ENCODE data around the gene SOX5.

The SOX5 gene

GRCh38 chr12:23666866-23667265 lies 282.6 kb downstream of the SOX5 start:
- Histone ChIP-seq H2AFZ (ENCODE audit: insufficient read depth, low read length, poor library complexity) (no peak overlapping the region), H3K4me2 (ENCODE audit: low read length) (no peak overlapping the region), H3K4me3 (ENCODE audit: low read depth, low read length) (no peak overlapping the region), H4K8ac (ENCODE audit: low read depth, low read length) (no peak overlapping the region), H2BK5ac (ENCODE audit: low read depth, low read length, poor library complexity) (no peak overlapping the region), H3K27ac (ENCODE audit: low read depth, low read length) (no peak overlapping the region), H3K36me3 (ENCODE audit: control insufficient read depth in 1 of 2, insufficient read depth in 2 of 2, low read length in 2 of 2) (peaks cover 0 to 2% of the 10 kb centered on the region in 2 experiments), H3K79me1 (ENCODE audit: low read length) (no peaks in the 10 kb centered on the region), H3K4ac (ENCODE audit: low read depth, low read length) (no peak overlapping the region), H4K12ac (ENCODE audit: low read depth, low read length) (no peak overlapping the region), H3K4me1 (ENCODE audit: control insufficient read depth in 1 of 2, insufficient read depth in 2 of 2, low read length in 2 of 2) (no peaks in the 10 kb centered on the region), H4K91ac (ENCODE audit: low read depth, low read length) (no peak overlapping the region), H3K23ac (ENCODE audit: low read length) (no peak overlapping the region), H3K14ac (ENCODE audit: low read length) (no peak overlapping the region), H3K79me2 (ENCODE audit: control insufficient read depth, insufficient read depth, low read length, poor library complexity) (no peaks in the 10 kb centered on the region), H2BK12ac (ENCODE audit: low read length) (no peak overlapping the region), H3K18ac (ENCODE audit: low read length) (no peak overlapping the region), H2AK5ac (ENCODE audit: low read length) (no peak overlapping the region), H3K9me3 (ENCODE audit: insufficient read depth, low read depth, low read length) (no peaks in the 10 kb centered on the region), H2BK120ac (ENCODE audit: insufficient read depth, low read length, poor library complexity) (no peak overlapping the region), H3K27me3 (ENCODE audit: insufficient read depth, low read length) (no peaks in the 10 kb centered on the region), H3K9ac (ENCODE audit: low read length) (no peak overlapping the region)
- no peak for DNase-seq
- WGBS (ENCODE audit: extremely low coverage, insufficient coverage, insufficient read length) = no CpG with 5 or more reads among the region's 5 CpGs

- Histone ChIP-seq H3K27ac (ENCODE audit: low read depth, low read length) (no peak overlapping the region), H2BK5ac (ENCODE audit: low read depth, low read length, poor library complexity) (no peak overlapping the region), H2AFZ (ENCODE audit: insufficient read depth, low read length, poor library complexity) (no peak overlapping the region), H3K4ac (ENCODE audit: low read depth, low read length) (no peak overlapping the region), H3K9ac (ENCODE audit: low read length) (no peak overlapping the region), H2BK120ac (ENCODE audit: insufficient read depth, low read length, poor library complexity) (no peak overlapping the region), H3K18ac (ENCODE audit: low read length) (no peak overlapping the region), H3K14ac (ENCODE audit: low read length) (no peak overlapping the region), H3K23ac (ENCODE audit: low read length) (no peak overlapping the region), H3K4me3 (ENCODE audit: low read depth, low read length) (no peak overlapping the region), H3K4me2 (ENCODE audit: low read length) (no peak overlapping the region), H2AK5ac (ENCODE audit: low read length) (no peak overlapping the region), H3K79me1 (ENCODE audit: low read length) (no peaks in the 10 kb centered on the region), H2BK12ac (ENCODE audit: low read length) (no peak overlapping the region), H3K4me1 (ENCODE audit: control insufficient read depth in 1 of 2, insufficient read depth in 2 of 2, low read length in 2 of 2) (no peaks in the 10 kb centered on the region), H3K36me3 (ENCODE audit: control insufficient read depth in 1 of 2, insufficient read depth in 2 of 2, low read length in 2 of 2) (peaks cover 0 to 2% of the 10 kb centered on the region in 2 experiments), H4K8ac (ENCODE audit: low read depth, low read length) (no peak overlapping the region), H3K27me3 (ENCODE audit: insufficient read depth, low read length) (no peaks in the 10 kb centered on the region), H3K9me3 (ENCODE audit: insufficient read depth, low read depth, low read length) (no peaks in the 10 kb centered on the region), H4K12ac (ENCODE audit: low read depth, low read length) (no peak overlapping the region), H3K79me2 (ENCODE audit: control insufficient read depth, insufficient read depth, low read length, poor library complexity) (no peaks in the 10 kb centered on the region), H4K91ac (ENCODE audit: low read depth, low read length) (no peak overlapping the region)
- no CpG with 5 or more reads among the region's 3 CpGs for WGBS (ENCODE audit: extremely low coverage, insufficient coverage, insufficient read length)
- no peak for DNase-seq
These were observed 286.5 kb downstream of the SOX5 start for GRCh38 chr12:23662966-23663365.

- Histone ChIP-seq H4K12ac (ENCODE audit: low read depth, low read length) (no peak overlapping the region), H2AK5ac (ENCODE audit: low read length) (no peak overlapping the region), H3K9ac (ENCODE audit: low read length) (no peak overlapping the region), H3K27ac (ENCODE audit: low read depth, low read length) (no peak overlapping the region), H2BK12ac (ENCODE audit: low read length) (no peak overlapping the region), H2BK120ac (ENCODE audit: insufficient read depth, low read length, poor library complexity) (no peak overlapping the region), H3K9me3 (ENCODE audit: insufficient read depth, low read depth, low read length) (no peaks in the 10 kb centered on the region), H3K4me2 (ENCODE audit: low read length) (no peak overlapping the region), H3K23ac (ENCODE audit: low read length) (no peak overlapping the region), H2BK5ac (ENCODE audit: low read depth, low read length, poor library complexity) (no peak overlapping the region), H4K91ac (ENCODE audit: low read depth, low read length) (no peak overlapping the region), H3K18ac (ENCODE audit: low read length) (no peak overlapping the region), H3K79me1 (ENCODE audit: low read length) (no peaks in the 10 kb centered on the region), H2AFZ (ENCODE audit: insufficient read depth, low read length, poor library complexity) (no peak overlapping the region), H3K4ac (ENCODE audit: low read depth, low read length) (no peak overlapping the region), H3K14ac (ENCODE audit: low read length) (no peak overlapping the region), H4K8ac (ENCODE audit: low read depth, low read length) (no peak overlapping the region), H3K4me1 (ENCODE audit: control insufficient read depth in 1 of 2, insufficient read depth in 2 of 2, low read length in 2 of 2) (no peaks in the 10 kb centered on the region), H3K36me3 (ENCODE audit: control insufficient read depth in 1 of 2, insufficient read depth in 2 of 2, low read length in 2 of 2) (no peaks in the 10 kb centered on the region), H3K27me3 (ENCODE audit: insufficient read depth, low read length) (no peaks in the 10 kb centered on the region), H3K79me2 (ENCODE audit: control insufficient read depth, insufficient read depth, low read length, poor library complexity) (no peaks in the 10 kb centered on the region), H3K4me3 (ENCODE audit: low read depth, low read length) (no peak overlapping the region)
- no CpG with 5 or more reads among the region's 6 CpGs for WGBS (ENCODE audit: extremely low coverage, insufficient coverage, insufficient read length)
- no peak for DNase-seq
These were observed 290.3 kb downstream of the SOX5 start for GRCh38 chr12:23659131-23659530.

GRCh38 chr12:23657598-23657997 lies 291.9 kb downstream of the SOX5 start:
- H4K12ac ChIP-seq (ENCODE audit: low read depth, low read length) = no peak overlapping the region
- no peak overlapping the region for H3K4me3 ChIP-seq (ENCODE audit: low read depth, low read length)
- no peaks in the 10 kb centered on the region for H3K9me3 ChIP-seq (ENCODE audit: insufficient read depth, low read depth, low read length)
- H2BK5ac ChIP-seq (ENCODE audit: low read depth, low read length, poor library complexity) = no peak overlapping the region
- H2BK120ac ChIP-seq (ENCODE audit: insufficient read depth, low read length, poor library complexity) = no peak overlapping the region
- H3K27me3 ChIP-seq (ENCODE audit: insufficient read depth, low read length) = no peaks in the 10 kb centered on the region
- H3K27ac ChIP-seq (ENCODE audit: low read depth, low read length) = no peak overlapping the region
- no peaks in the 10 kb centered on the region for H3K79me2 ChIP-seq (ENCODE audit: control insufficient read depth, insufficient read depth, low read length, poor library complexity)
- H3K79me1 ChIP-seq (ENCODE audit: low read length) = no peaks in the 10 kb centered on the region
- H3K18ac ChIP-seq (ENCODE audit: low read length) = no peak overlapping the region
- H4K8ac ChIP-seq (ENCODE audit: low read depth, low read length) = no peak overlapping the region
- H4K91ac ChIP-seq (ENCODE audit: low read depth, low read length) = no peak overlapping the region
- DNase-seq = no peak
- H3K14ac ChIP-seq (ENCODE audit: low read length) = no peak overlapping the region
- no peak overlapping the region for H2AFZ ChIP-seq (ENCODE audit: insufficient read depth, low read length, poor library complexity)
- H3K23ac ChIP-seq (ENCODE audit: low read length) = no peak overlapping the region
- no peak overlapping the region for H2BK12ac ChIP-seq (ENCODE audit: low read length)
- H3K4ac ChIP-seq (ENCODE audit: low read depth, low read length) = no peak overlapping the region
- no peak overlapping the region for H3K4me2 ChIP-seq (ENCODE audit: low read length)
- no peak overlapping the region for H2AK5ac ChIP-seq (ENCODE audit: low read length)
- H3K36me3 ChIP-seq (ENCODE audit: control insufficient read depth in 1 of 2, insufficient read depth in 2 of 2, low read length in 2 of 2) = no peaks in the 10 kb centered on the region
- no peak overlapping the region for H3K9ac ChIP-seq (ENCODE audit: low read length)
- H3K4me1 ChIP-seq (ENCODE audit: control insufficient read depth in 1 of 2, insufficient read depth in 2 of 2, low read length in 2 of 2) = no peaks in the 10 kb centered on the region
- no CpG with 5 or more reads among the region's 1 CpG for WGBS (ENCODE audit: extremely low coverage, insufficient coverage, insufficient read length)
